ENCODE results near the gene BICC1.

DNA sequence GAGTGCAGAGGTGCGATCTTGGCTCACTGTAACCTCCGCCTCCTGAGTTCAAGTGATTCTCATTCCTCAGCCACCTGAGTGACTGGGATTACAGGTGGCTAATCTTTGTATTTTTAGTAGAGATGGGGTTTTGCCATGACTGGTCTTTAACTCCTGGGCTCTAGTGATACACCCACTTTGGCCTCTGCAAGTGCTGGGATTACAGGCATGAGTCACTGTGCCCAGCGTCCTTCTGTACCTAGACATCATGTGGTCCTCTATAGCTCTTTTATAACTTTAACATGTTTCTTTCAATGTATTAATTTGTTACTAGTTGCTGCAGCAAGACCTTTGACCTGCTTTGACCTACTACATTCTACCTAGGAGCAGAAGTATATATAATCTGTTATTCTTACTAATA lies 38.7 kb upstream of the BICC1 start:
- no peak for TF ChIP-seq EZH2 (IDR thresholded peaks at IDR 0.05; ENCODE audit: low read length, missing control alignments)
- TF ChIP-seq, protein P1, sequence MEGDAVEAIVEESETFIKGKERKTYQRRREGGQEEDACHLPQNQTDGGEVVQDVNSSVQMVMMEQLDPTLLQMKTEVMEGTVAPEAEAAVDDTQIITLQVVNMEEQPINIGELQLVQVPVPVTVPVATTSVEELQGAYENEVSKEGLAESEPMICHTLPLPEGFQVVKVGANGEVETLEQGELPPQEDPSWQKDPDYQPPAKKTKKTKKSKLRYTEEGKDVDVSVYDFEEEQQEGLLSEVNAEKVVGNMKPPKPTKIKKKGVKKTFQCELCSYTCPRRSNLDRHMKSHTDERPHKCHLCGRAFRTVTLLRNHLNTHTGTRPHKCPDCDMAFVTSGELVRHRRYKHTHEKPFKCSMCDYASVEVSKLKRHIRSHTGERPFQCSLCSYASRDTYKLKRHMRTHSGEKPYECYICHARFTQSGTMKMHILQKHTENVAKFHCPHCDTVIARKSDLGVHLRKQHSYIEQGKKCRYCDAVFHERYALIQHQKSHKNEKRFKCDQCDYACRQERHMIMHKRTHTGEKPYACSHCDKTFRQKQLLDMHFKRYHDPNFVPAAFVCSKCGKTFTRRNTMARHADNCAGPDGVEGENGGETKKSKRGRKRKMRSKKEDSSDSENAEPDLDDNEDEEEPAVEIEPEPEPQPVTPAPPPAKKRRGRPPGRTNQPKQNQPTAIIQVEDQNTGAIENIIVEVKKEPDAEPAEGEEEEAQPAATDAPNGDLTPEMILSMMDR (conservative IDR thresholded peaks at IDR 0.05 in 1 of 2, IDR thresholded peaks at IDR 0.05 in 1 of 2; ENCODE audit: low read depth in 1 of 2, low read length in 2 of 2): no peak
